Loucy (cell line): Measurements from ENCODE around the gene PTPRA.

Experiments used
- EZH2phosphoT487 ChIP-seq: fragments of 200-600 bp; IDR thresholded peaks from 2 replicates; pipeline ENCODE4 v1.6.1; 2018; ENCODE audit warnings: antibody characterized with exemption, mild to moderate bottlenecking, moderate library complexity, borderline replicate concordance
- TF ChIP-seq, protein P1 (sequence below): fragments of 200-600 bp; sonication (generic); conservative IDR thresholded peaks from 2 replicates; pipeline ENCODE4 v1.5.1; 2014; ENCODE audit warnings: mild to moderate bottlenecking, antibody characterized with exemption, low read length

- TF ChIP-seq, protein P1, sequence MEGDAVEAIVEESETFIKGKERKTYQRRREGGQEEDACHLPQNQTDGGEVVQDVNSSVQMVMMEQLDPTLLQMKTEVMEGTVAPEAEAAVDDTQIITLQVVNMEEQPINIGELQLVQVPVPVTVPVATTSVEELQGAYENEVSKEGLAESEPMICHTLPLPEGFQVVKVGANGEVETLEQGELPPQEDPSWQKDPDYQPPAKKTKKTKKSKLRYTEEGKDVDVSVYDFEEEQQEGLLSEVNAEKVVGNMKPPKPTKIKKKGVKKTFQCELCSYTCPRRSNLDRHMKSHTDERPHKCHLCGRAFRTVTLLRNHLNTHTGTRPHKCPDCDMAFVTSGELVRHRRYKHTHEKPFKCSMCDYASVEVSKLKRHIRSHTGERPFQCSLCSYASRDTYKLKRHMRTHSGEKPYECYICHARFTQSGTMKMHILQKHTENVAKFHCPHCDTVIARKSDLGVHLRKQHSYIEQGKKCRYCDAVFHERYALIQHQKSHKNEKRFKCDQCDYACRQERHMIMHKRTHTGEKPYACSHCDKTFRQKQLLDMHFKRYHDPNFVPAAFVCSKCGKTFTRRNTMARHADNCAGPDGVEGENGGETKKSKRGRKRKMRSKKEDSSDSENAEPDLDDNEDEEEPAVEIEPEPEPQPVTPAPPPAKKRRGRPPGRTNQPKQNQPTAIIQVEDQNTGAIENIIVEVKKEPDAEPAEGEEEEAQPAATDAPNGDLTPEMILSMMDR, result no peak
- no peak for TF ChIP-seq EZH2phosphoT487
Observed at GRCh38 chr20:2984956-2985661, 111.8 kb downstream of the PTPRA start.
